Right atrium auricular region (tissue), 2 donors: ENCODE measurements around the gene SEMG1. TPM values are rescaled to one million over a fixed set of nuclear protein-coding genes. Genes with fewer than 3 reads are reported as not detected.

Experiments
- DNase-seq: peaks from one replicate; pipeline ENCODE4 v3.0.0-alpha.2; 2019; ENCODE audit warnings: low spot score
- H3K27ac ChIP-seq, 2 donors: fragments of 200-600 bp; sonication (generic); 1 replicate in 1 of 2; 2 replicates in 1 of 2; pipeline ENCODE4 v1.5.1; 2016 to 2019
- H3K27me3 ChIP-seq, 2 donors: fragments of 200-600 bp; sonication (generic); one replicate each; pipeline versions ENCODE4 v1.5.1 to v1.6.0; 2017 to 2019
- H3K36me3 ChIP-seq: fragments of 200-600 bp; sonication (generic); one replicate; pipeline ENCODE4 v1.5.1; 2016
- H3K4me1 ChIP-seq, 2 donors: fragments of 200-600 bp; sonication (generic); one replicate each; pipeline versions ENCODE4 v1.5.1 to v1.6.0; 2017 to 2019
- H3K4me3 ChIP-seq, 2 donors: fragments of 200-600 bp; sonication (generic); 1 replicate in 1 of 2; 2 replicates in 1 of 2; pipeline ENCODE4 v1.5.1; 2017 to 2019; ENCODE audit warnings: mild to moderate bottlenecking in 1 of 2, moderate library complexity in 1 of 2
- H3K9me3 ChIP-seq, 2 donors: fragments of 200-600 bp; sonication (generic); one replicate each; pipeline ENCODE4 v1.5.1; 2019
- total RNA-seq, 2 donors: library from RNA; depleted of rRNA; stranded (reverse); fragments of >200 nt; gene quantifications; one replicate each; pipeline ENCODE4 v1.1.0, GENCODE V29; 2016
- TF ChIP-seq, protein P1 (sequence below), 2 donors: fragments of 200-600 bp; sonication (generic); IDR thresholded peaks; one replicate each; pipeline ENCODE4 v1.5.1; 2019; ENCODE audit warnings: antibody characterized with exemption in 2 of 2

The SEMG1 gene, protein sequence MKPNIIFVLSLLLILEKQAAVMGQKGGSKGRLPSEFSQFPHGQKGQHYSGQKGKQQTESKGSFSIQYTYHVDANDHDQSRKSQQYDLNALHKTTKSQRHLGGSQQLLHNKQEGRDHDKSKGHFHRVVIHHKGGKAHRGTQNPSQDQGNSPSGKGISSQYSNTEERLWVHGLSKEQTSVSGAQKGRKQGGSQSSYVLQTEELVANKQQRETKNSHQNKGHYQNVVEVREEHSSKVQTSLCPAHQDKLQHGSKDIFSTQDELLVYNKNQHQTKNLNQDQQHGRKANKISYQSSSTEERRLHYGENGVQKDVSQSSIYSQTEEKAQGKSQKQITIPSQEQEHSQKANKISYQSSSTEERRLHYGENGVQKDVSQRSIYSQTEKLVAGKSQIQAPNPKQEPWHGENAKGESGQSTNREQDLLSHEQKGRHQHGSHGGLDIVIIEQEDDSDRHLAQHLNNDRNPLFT
- total RNA-seq, result not detected

DNA sequence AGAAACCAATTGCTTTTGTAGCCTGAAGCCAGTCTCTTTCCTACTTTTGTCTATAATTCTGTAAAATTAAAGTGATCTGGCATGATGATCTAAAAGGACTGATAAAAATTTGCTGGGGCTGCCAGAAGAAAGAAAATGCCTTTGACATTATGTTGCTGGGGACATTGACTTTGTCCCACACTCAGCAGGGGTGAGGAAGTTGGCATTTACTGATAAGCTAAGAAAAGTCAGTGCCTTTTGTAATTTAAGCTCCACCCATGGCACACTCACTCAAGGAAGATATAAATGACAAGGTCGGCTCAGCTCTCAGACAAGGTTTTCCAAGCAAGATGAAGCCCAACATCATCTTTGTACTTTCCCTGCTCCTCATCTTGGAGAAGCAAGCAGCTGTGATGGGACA is at the start of gene SEMG1:
Gene SEMG1 (plus strand): TSS at position 309 of the 400 bp plus-strand sequence. CDS start 21 bp downstream, at position 330.
- TF ChIP-seq, protein P1, sequence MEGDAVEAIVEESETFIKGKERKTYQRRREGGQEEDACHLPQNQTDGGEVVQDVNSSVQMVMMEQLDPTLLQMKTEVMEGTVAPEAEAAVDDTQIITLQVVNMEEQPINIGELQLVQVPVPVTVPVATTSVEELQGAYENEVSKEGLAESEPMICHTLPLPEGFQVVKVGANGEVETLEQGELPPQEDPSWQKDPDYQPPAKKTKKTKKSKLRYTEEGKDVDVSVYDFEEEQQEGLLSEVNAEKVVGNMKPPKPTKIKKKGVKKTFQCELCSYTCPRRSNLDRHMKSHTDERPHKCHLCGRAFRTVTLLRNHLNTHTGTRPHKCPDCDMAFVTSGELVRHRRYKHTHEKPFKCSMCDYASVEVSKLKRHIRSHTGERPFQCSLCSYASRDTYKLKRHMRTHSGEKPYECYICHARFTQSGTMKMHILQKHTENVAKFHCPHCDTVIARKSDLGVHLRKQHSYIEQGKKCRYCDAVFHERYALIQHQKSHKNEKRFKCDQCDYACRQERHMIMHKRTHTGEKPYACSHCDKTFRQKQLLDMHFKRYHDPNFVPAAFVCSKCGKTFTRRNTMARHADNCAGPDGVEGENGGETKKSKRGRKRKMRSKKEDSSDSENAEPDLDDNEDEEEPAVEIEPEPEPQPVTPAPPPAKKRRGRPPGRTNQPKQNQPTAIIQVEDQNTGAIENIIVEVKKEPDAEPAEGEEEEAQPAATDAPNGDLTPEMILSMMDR (IDR thresholded peaks at IDR 0.05), result no peak
- no peaks in the 10 kb centered on the region for H3K4me1 ChIP-seq
- DNase-seq, result no peak

DNA sequence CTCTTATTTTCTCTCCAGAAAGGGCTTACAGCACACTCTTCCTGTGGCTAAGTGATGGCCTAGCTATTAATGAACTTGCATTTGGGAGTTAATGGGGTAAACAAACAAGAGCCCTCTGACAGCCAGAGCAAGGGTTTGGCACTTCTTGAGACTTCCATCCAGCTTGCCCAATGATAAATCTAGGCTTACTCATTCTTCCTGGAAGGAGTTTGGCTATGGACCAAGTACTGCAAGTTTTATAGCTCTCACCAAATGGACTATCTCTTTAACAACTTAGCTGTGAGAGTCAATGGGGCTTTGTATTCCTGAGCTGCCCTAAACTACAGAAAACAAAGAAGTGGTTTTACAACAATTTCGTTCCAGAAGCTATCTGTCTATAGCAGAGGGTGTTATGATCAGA is 48.9 kb upstream of the SEMG1 start:
- Histone ChIP-seq H3K27me3 (no peaks in the 10 kb centered on the region), H3K27ac (no peak overlapping the region), H3K4me3 (no peak overlapping the region), H3K9me3 (peaks cover 0 to 18% of the 10 kb centered on the region in 2 donors), H3K36me3 (no peaks in the 10 kb centered on the region), H3K4me1 (no peaks in the 10 kb centered on the region)
- no peak for DNase-seq
- TF ChIP-seq, protein P1 (IDR thresholded peaks at IDR 0.05), result no peak

More for the DNA sequence above, at the start of gene SEMG1:
- Histone ChIP-seq H3K9me3 (peaks cover 0 to 5% of the 10 kb centered on the region in 2 donors), H3K4me3 (no peak within 1 kb of the TSS), H3K27ac (no peak within 1 kb of the TSS), H3K27me3 (no peaks in the 10 kb centered on the region), H3K36me3 (no peaks in the 10 kb centered on the region)

DNA sequence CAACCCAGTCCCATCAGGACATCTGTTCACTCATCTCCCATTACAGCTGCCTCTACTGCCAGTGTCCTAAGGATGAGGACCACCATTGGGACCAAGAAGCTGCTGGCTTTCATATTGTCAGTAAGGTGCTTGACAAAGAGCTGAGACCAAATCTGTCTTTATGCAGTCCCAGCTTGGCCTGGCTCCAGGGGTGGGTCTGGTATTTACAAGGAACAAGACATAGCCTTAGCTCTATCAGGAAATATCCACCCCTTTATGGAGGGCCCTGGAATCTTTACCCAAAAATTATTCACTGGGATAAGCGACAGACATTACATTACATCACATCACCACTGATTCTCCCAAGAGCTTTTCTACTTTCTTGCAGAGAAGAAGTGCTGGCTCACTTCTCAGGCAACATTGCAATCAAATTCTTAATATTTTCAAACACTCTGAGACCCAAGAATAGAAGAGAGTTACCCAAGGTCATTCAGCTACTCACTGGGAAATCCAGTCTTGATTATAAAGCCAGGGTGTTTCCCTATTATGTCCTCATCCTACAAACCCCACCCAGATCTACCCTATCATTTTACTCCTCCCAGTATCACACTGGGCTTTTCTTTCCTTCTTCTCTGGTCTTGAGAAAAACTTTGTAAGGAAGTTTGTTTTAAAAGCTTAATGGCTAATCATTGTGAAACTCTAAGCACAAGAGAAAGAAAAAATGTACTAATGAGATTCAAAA is 43.6 kb upstream of the SEMG1 start:
- TF ChIP-seq, protein P1 (IDR thresholded peaks at IDR 0.05), result no peak
- Histone ChIP-seq H3K36me3 (no peaks in the 10 kb centered on the region), H3K27ac (no peak overlapping the region), H3K27me3 (no peaks in the 10 kb centered on the region), H3K4me1 (no peaks in the 10 kb centered on the region), H3K9me3 (peaks cover 0 to 27% of the 10 kb centered on the region in 2 donors), H3K4me3 (no peak overlapping the region)
- no peak for DNase-seq

DNA sequence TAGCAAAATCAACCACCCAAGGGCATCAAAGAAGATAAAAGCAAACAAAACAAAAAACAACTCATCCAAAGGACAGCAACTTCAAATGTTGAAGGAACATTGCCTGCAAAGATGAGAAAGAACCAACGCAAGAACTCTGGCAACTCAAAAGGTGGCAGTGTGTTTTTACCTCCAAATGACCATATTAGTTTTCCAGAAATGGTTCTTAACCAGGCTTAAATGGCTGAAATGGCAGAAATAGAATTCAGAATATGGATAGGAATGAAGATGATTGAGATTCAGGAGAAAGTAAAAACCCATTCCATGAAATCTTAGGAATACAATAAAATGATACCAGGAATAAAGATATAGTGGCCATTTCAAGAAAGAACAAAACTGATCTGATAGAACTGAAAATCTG is 41.9 kb upstream of the SEMG1 start:
- H3K9me3 ChIP-seq, result peaks cover 0 to 20% of the 10 kb centered on the region in 2 donors
- no peak overlapping the region for H3K27ac ChIP-seq
- no peak overlapping the region for H3K4me3 ChIP-seq
- no peaks in the 10 kb centered on the region for H3K27me3 ChIP-seq
- DNase-seq, result no peak
- TF ChIP-seq, protein P1 (IDR thresholded peaks at IDR 0.05), result no peak
- H3K36me3 ChIP-seq, result no peaks in the 10 kb centered on the region
- no peaks in the 10 kb centered on the region for H3K4me1 ChIP-seq

DNA sequence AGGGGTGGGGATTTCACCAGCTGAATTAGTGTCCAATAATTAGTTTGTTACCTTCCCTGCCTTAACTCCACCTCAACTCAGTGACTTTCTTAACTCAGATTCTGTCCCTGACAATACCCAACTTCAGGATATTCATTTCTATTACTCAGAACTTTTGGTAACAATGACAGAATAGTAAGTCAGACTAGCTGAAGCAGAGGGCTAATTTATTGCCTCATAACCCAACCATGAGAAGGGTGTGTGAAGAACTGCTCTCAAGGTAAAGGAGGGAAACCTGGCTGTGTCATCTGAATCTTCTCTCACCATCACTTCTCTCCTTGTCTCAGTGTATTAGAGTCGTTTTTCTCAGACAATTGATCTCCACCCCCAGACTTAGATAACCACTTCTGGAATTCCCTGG is 33.3 kb upstream of the SEMG1 start:
- H3K27me3 ChIP-seq, result no peaks in the 10 kb centered on the region
- no peak overlapping the region for H3K4me3 ChIP-seq
- H3K4me1 ChIP-seq, result no peaks in the 10 kb centered on the region
- peaks cover 0 to 12% of the 10 kb centered on the region in 2 donors for H3K9me3 ChIP-seq
- TF ChIP-seq, protein P1 (IDR thresholded peaks at IDR 0.05), result no peak
- DNase-seq, result no peak
- no peak overlapping the region for H3K27ac ChIP-seq
- H3K36me3 ChIP-seq, result no peaks in the 10 kb centered on the region
